HepG2 (cell line): ENCODE measurements around the gene JMJD6. TPM values are rescaled to one million over a fixed set of nuclear protein-coding genes. Genes with fewer than 3 reads are reported as not detected.
A peak's percentile ranks its signal among the peaks of the same experiment; 100 is the strongest.

Experiments used
- ARID2 ChIP-seq: sonication (generic); formaldehyde crosslinking; IDR thresholded peaks from 2 replicates; pipeline ENCODE4 v1.8.1; 2022; ENCODE audit warnings: mild to moderate bottlenecking, missing genetic modification reagents, borderline replicate concordance
- CHCHD3 ChIP-seq: sonication (generic); formaldehyde crosslinking; IDR thresholded peaks from 2 replicates; pipeline ENCODE4 v1.8.0; 2022; ENCODE audit warnings: mild to moderate bottlenecking, missing genetic modification reagents, moderate library complexity
- CREM ChIP-seq, 2 experiments: sonication (generic) in 1 of 2; formaldehyde crosslinking in 1 of 2; IDR thresholded peaks; 2 replicates each; pipeline versions ENCODE4 v1.4.0 to v1.6.1; 2016 to 2020; ENCODE audit warnings: antibody characterized with exemption in 1 of 2, mild to moderate bottlenecking in 1 of 2, missing genetic modification reagents in 1 of 2
- FOXA1 ChIP-seq, 2 experiments: fragments of 450-650 bp in 1 of 2; sonication (generic) in 1 of 2; formaldehyde crosslinking in 1 of 2; IDR thresholded peaks; 2 replicates each; pipeline versions ENCODE4 v1.4.0 to v1.6.1; 2016 to 2020; ENCODE audit warnings: missing genetic modification reagents in 1 of 2
- HOXA5 ChIP-seq: sonication (generic); formaldehyde crosslinking; IDR thresholded peaks from 2 replicates; pipeline ENCODE4 v1.4.0; 2020; ENCODE audit warnings: missing genetic modification reagents
- KLF15 ChIP-seq: sonication (generic); formaldehyde crosslinking; IDR thresholded peaks from 2 replicates; pipeline ENCODE4 v1.8.1; 2023; ENCODE audit warnings: borderline replicate concordance, mild to moderate bottlenecking, inconsistent platforms, missing genetic modification reagents, mixed read lengths
- MXD4 ChIP-seq: IDR thresholded peaks from 2 replicates; pipeline ENCODE4 v1.6.1; 2016; ENCODE audit warnings: mild to moderate bottlenecking, missing biosample characterization, missing genetic modification reagents
- PAX8 ChIP-seq: sonication (generic); formaldehyde crosslinking; IDR thresholded peaks from 2 replicates; pipeline ENCODE4 v1.8.0; 2022; ENCODE audit warnings: mild to moderate bottlenecking, missing genetic modification reagents, borderline replicate concordance
- SMARCE1 ChIP-seq: fragments of 450-650 bp; IDR thresholded peaks from 2 replicates; pipeline ENCODE4 v1.6.1; 2017; ENCODE audit warnings: borderline replicate concordance
- ZBTB20 ChIP-seq: sonication (generic); formaldehyde crosslinking; IDR thresholded peaks from 2 replicates; pipeline ENCODE4 v1.8.1; 2023; ENCODE audit warnings: missing genetic modification reagents, low read depth, mild to moderate bottlenecking, borderline replicate concordance
- ZNF101 ChIP-seq: sonication (generic); formaldehyde crosslinking; IDR thresholded peaks from 2 replicates; pipeline ENCODE4 v1.4.0; 2020; ENCODE audit warnings: mild to moderate bottlenecking, low read depth, missing genetic modification reagents, borderline replicate concordance
- ZNF263 ChIP-seq: sonication (generic); formaldehyde crosslinking; IDR thresholded peaks from 2 replicates; pipeline ENCODE4 v1.4.0; 2020; ENCODE audit warnings: missing genetic modification reagents
- ZNF3 ChIP-seq: IDR thresholded peaks from 2 replicates; pipeline ENCODE4 v1.7.0; 2017; ENCODE audit warnings: inconsistent platforms
- ZNF414 ChIP-seq: sonication (generic); formaldehyde crosslinking; IDR thresholded peaks from 2 replicates; pipeline ENCODE4 v1.5.0; 2020; ENCODE audit warnings: missing genetic modification reagents
- ZNF451 ChIP-seq: sonication (generic); formaldehyde crosslinking; IDR thresholded peaks from 2 replicates; pipeline ENCODE4 v1.5.0; 2020; ENCODE audit warnings: mild to moderate bottlenecking, missing genetic modification reagents
- ZNF567 ChIP-seq: sonication (generic); formaldehyde crosslinking; IDR thresholded peaks from 2 replicates; pipeline ENCODE4 v1.8.1; 2023; ENCODE audit warnings: mild to moderate bottlenecking, missing genetic modification reagents, borderline replicate concordance
- ZNF781 ChIP-seq: sonication (generic); formaldehyde crosslinking; IDR thresholded peaks from 2 replicates; pipeline ENCODE4 v1.5.1; 2020; ENCODE audit warnings: borderline replicate concordance, mild to moderate bottlenecking, missing genetic modification reagents; ENCODE audit errors: not compliant biosample characterization
- polyA plus RNA-seq, 8 experiments: library from polyadenylated mRNA; depleted of rRNA in 3 of 8; stranded (reverse) in 7 of 8; unstranded in 1 of 8; fragments of >200 nt; fragmentation: Illumina TruSeq in 4 of 8; extraction: Trizol in 4 of 8; gene quantifications; 2 replicates each; pipeline versions ENCODE4 v1.2.1 to v1.2.3, GENCODE V29; 2011 to 2016; ENCODE audit warnings: low read depth in 4 of 8, missing spikeins in 1 of 8, mixed read lengths in 1 of 8; ENCODE audit not compliant: insufficient read depth in 1 of 8
- total RNA-seq, 5 experiments: library from RNA; depleted of rRNA; stranded (reverse); fragments of >200 nt; fragmentation: Illumina TruSeq; extraction: Trizol; gene quantifications; 2 replicates each; pipeline ENCODE4 v1.2.3, GENCODE V29; 2016; ENCODE audit warnings: low read depth in 1 of 5
- TF ChIP-seq, protein P1 (sequence below): sonication (generic); formaldehyde crosslinking; IDR thresholded peaks from 2 replicates; pipeline ENCODE4 v1.4.0; 2020; ENCODE audit warnings: missing genetic modification reagents
- TF ChIP-seq, protein P2 (sequence below): sonication (generic); formaldehyde crosslinking; IDR thresholded peaks from 2 replicates; pipeline ENCODE4 v1.5.1; 2020; ENCODE audit warnings: missing genetic modification reagents, mild to moderate bottlenecking, borderline replicate concordance
- TF ChIP-seq, protein P3 (sequence below): IDR thresholded peaks from 2 replicates; pipeline ENCODE4 v1.6.1; 2012; ENCODE audit warnings: low read depth, low read length, improper control_type of control experiment

Gene JMJD6
- total and polyA plus RNA-seq, 2 of the 13 experiments (the other 11 are each of a cell fraction or from before 2014, with no cell fraction given) = 33.6 to 41.0 TPM

GRCh38 chr17:76736349-76737081 lies 10.1 kb upstream of the JMJD6 start (continued):
- TF ChIP-seq, protein P1, sequence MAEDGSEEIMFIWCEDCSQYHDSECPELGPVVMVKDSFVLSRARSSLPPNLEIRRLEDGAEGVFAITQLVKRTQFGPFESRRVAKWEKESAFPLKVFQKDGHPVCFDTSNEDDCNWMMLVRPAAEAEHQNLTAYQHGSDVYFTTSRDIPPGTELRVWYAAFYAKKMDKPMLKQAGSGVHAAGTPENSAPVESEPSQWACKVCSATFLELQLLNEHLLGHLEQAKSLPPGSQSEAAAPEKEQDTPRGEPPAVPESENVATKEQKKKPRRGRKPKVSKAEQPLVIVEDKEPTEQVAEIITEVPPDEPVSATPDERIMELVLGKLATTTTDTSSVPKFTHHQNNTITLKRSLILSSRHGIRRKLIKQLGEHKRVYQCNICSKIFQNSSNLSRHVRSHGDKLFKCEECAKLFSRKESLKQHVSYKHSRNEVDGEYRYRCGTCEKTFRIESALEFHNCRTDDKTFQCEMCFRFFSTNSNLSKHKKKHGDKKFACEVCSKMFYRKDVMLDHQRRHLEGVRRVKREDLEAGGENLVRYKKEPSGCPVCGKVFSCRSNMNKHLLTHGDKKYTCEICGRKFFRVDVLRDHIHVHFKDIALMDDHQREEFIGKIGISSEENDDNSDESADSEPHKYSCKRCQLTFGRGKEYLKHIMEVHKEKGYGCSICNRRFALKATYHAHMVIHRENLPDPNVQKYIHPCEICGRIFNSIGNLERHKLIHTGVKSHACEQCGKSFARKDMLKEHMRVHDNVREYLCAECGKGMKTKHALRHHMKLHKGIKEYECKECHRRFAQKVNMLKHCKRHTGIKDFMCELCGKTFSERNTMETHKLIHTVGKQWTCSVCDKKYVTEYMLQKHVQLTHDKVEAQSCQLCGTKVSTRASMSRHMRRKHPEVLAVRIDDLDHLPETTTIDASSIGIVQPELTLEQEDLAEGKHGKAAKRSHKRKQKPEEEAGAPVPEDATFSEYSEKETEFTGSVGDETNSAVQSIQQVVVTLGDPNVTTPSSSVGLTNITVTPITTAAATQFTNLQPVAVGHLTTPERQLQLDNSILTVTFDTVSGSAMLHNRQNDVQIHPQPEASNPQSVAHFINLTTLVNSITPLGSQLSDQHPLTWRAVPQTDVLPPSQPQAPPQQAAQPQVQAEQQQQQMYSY (CRISPR knock-in tag) = peak; percentile 93
- 0 out of 2 replicates have a peak, but pooled peaks have one; percentile 45 for TF ChIP-seq ZNF567 (CRISPR knock-in tag)
- peak; percentile 9; the same call in 1 of the 2 replicates for TF ChIP-seq ZNF263 (CRISPR knock-in tag)
- peak; percentile 40; the same call in 1 of the 2 replicates for TF ChIP-seq ZNF451 (CRISPR knock-in tag)
- TF ChIP-seq MXD4 (CRISPR knock-in tag) = no peak
- no peak for TF ChIP-seq ZNF781
- TF ChIP-seq ARID2 = peak; percentile 4; the same call in 1 of the 2 replicates
- TF ChIP-seq ZBTB20 (CRISPR knock-in tag) = 0 out of 2 replicates have a peak, but pooled peaks have one; percentile 24
- peak; percentile 53; the same call in 1 of the 2 replicates for TF ChIP-seq ZNF414 (CRISPR knock-in tag)
- TF ChIP-seq CHCHD3 (CRISPR knock-in tag) = 0 out of 2 replicates have a peak, but pooled peaks have one; percentile 18
- TF ChIP-seq, protein P2, sequence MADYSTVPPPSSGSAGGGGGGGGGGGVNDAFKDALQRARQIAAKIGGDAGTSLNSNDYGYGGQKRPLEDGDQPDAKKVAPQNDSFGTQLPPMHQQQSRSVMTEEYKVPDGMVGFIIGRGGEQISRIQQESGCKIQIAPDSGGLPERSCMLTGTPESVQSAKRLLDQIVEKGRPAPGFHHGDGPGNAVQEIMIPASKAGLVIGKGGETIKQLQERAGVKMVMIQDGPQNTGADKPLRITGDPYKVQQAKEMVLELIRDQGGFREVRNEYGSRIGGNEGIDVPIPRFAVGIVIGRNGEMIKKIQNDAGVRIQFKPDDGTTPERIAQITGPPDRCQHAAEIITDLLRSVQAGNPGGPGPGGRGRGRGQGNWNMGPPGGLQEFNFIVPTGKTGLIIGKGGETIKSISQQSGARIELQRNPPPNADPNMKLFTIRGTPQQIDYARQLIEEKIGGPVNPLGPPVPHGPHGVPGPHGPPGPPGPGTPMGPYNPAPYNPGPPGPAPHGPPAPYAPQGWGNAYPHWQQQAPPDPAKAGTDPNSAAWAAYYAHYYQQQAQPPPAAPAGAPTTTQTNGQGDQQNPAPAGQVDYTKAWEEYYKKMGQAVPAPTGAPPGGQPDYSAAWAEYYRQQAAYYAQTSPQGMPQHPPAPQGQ (CRISPR knock-in tag) = 0 out of 2 replicates have a peak, but pooled peaks have one; percentile 2
- TF ChIP-seq ZNF101 (CRISPR knock-in tag) = no peak
- no peak for TF ChIP-seq SMARCE1
- TF ChIP-seq FOXA1 (IDR thresholded peaks at IDR 0.05) = no peak
- TF ChIP-seq FOXA1 (CRISPR knock-in tag; IDR thresholded peaks at IDR 0.05) = no peak
- TF ChIP-seq, protein P3, sequence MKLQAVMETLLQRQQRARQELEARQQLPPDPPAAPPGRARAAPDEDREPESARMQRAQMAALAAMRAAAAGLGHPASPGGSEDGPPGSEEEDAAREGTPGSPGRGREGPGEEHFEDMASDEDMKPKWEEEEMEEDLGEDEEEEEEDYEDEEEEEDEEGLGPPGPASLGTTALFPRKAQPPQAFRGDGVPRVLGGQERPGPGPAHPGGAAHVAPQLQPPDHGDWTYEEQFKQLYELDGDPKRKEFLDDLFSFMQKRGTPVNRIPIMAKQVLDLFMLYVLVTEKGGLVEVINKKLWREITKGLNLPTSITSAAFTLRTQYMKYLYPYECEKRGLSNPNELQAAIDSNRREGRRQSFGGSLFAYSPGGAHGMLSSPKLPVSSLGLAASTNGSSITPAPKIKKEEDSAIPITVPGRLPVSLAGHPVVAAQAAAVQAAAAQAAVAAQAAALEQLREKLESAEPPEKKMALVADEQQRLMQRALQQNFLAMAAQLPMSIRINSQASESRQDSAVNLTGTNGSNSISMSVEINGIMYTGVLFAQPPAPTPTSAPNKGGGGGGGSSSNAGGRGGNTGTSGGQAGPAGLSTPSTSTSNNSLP = 0 out of 2 replicates have a peak, but pooled peaks have one; percentile 7
- no peak for TF ChIP-seq PAX8 (CRISPR knock-in tag)
- TF ChIP-seq ZNF3 = no peak
- no peak for TF ChIP-seq CREM (IDR thresholded peaks at IDR 0.05)
- no peak for TF ChIP-seq CREM (CRISPR knock-in tag; IDR thresholded peaks at IDR 0.05)
- peak; percentile 36; the same call in 1 of the 2 replicates for TF ChIP-seq HOXA5
- TF ChIP-seq KLF15 (CRISPR knock-in tag) = no peak; the same call in 1 of the 2 replicates
